ENCODE data around the gene CRTC1.

Gene CRTC1

DNA sequence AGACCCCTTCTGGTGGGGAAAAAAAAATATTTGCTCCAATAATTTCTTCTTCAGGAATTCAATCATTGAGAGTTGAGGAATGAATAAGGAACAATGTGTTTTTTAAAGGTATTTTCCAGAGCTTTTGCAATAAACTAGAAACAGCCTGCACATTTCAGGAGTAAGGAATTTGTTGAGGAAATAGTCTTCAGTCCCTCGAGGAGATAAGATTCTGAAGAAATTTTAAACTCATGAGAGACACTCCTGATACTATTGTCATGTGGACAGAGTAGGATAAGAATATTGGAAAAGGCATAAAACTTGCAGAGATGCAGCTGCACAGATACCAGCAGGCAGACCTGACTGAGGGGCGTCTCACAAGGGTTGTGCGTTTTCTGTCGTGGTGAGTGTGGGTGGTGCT lies 71.0 kb downstream of the CRTC1 start:
- DNase-seq, result no peak

- DNase-seq, result no peak
Measured at GRCh38 chr19:18756896-18757295, 73.4 kb downstream of the CRTC1 start.

DNA sequence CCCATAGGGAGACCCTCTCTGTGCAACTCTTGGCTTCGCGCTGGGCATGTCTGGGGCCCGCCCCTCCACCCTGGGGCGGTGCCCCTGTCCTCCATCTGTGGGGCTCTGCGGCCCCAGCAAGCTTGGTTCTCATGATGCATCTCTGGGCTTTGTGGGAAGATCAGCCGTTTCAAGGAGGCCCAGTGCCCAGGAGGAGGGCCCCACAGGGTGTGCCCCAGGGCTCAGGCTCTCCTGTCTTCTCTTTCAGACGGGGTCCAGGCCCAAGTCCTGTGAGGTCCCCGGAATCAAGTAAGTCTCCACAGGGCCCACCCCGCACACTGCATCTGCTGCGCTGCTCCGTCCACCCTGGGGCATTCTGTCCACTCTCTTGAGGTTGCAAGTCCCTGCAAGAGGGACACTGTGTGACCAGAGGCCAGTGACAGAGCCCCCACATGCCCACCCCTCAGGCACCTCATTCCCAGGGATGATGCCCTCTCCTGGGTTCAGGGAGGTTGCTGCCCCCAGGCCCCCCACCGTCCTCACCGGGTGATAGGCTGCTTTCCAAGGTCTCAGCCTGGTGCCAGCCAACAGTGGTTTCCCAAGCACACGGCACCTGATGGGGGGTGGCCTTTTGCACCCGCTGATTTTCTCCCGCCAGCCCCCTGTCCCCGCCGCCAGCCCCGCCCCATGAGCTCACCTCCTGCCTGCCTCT lies 76.0 kb downstream of the CRTC1 start:
- DNase-seq, result no peak

- no peak for DNase-seq
Measured at GRCh38 chr19:18759995-18760426, 76.5 kb downstream of the CRTC1 start.

- no peak for DNase-seq
Measured at GRCh38 chr19:18760440-18761383, 77.2 kb downstream of the CRTC1 start.

DNA sequence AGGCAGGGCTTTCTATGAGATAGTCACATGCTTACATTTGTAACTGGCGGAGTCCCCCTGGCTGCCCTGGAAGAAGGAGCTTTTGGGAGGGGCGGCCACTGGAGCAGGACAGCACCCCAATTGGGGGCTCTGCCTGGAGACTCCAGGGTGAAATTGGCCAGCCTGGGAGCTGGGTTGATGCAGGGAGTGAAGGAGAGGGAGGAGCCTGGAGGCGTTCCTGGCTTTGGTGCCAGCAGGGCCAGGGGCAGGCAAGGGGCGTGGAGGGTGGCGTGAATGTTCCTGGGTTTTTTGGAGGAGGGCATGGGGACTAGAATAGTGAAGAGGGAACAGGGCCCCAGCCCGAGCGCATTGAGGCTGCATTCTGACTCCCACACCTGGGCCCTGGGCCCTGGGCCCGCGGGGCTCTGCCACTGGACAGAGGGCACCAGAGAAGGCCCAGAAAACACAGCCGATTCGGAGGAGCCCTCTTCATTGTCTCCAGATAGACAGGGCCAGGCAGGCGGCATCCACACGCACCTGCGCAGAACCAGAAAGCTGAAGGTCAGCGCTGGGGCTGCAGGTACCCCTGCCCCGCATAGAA lies 78.1 kb downstream of the CRTC1 start:
- DNase-seq, result no peak

DNA sequence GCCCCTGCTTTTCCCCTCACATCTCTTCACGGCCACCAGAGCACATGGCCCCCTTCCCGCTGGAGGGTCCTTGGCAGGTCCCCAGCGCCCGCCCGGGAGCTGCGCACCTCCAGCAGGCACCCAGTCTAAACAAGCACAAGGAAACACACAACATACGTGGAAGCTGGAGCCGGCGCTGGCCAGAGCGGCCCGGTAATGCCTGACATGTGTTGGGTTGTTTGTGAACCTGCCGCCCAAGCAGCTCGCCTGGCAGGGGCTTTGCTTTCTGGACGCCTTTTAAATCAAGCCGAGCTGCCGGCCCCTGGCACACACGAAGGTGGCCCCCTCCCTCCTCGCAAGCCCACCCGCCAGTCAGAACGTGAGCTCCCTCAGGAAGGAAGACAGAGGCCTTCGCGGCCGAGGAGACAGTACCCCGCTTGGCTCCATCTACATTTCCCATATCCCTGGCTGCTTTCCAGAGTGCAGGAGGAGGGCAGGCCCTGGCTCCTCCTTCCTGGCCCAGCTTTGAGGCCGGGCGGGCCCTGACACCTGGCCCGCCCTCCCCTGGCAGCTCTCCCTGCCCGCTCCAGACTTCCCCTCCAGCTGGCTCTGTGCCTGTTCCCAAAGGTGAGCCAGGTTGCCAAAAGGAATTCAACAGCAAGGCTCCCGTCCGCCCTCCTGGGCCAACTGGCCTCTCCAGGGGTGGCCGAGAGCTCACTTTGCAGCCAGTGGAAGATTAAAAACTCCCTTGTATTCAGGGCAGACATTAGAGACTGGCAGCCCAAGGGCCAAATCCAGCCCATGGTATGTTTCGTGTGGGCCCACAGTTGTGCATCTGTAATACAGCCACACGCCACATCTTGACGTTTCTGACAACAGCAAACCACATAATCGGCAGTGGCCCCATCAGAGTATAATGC lies 78.9 kb downstream of the CRTC1 start:
- no peak for DNase-seq

- DNase-seq, result no peak
Measured at GRCh38 chr19:18763674-18764590, 80.5 kb downstream of the CRTC1 start.

DNA sequence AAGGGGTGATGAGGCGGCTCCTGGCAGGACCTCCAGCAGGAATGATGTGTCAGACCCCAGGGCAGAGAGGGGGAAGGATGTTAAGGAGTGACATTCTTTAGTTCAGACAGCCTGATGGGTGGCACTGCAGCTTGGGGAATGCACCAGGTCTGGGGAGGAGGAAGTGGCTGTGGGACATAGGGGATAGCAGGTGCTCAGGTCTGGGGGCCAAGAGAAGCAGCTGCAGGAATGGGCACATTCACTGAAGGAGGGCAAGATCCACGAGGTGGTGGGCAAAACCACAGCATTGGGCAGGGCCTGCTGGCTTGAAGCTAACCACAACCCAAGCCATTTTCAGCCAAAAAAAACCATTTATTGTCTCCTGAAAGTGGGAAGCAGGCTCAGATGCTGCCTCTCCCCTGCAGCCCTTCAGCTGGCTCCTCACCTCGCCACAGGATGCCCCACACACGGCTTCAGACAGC lies 81.1 kb downstream of the CRTC1 start:
- no peak for DNase-seq

DNA sequence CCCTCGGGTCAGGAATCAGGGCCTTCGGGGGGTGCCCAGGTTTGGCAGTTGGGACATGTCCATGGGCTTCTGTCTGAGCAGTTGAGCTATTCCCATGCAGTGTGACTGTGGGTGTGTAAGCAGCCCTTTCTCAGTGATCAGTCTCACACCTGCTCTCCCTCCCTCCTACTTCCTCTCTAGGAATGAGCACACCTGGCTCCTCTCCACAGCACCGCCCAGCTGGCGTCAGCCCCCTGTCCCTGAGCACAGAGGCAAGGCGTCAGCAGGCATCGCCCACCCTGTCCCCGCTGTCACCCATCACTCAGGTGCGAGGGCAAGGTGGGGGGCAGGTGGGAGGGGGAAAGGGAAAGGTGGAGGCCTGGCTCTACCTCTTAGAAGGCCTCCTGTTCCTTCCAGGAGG lies 81.7 kb downstream of the CRTC1 start:
- no peak for DNase-seq

DNA sequence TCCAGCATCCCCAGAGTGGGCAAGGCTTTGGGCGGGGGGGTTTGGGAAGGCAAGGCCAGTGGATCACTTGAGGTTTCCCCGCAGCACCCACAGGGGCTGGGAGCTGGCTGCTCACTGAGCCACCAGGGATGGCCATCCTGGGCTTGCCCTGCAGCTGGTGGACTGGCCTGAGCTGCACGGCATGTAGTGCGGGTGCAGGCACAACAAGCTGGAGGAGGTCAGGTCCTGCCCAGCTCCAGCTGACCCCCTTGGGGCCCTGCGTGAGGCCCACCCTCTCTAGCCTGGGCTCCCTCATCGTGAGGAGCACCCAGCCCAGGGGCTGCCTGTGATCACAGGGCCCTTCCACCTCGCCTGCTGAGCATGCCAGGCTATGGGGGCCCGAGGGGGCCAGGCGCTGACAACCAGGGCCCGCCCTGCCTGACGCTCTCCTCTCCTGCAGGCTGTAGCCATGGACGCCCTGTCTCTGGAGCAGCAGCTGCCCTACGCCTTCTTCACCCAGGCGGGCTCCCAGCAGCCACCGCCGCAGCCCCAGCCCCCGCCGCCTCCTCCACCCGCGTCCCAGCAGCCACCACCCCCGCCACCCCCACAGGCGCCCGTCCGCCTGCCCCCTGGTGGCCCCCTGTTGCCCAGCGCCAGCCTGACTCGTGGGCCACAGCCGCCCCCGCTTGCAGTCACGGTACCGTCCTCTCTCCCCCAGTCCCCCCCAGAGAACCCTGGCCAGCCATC lies 84.7 kb downstream of the CRTC1 start:
- DNase-seq, result no peak

GRCh38 chr19:18768997-18769891 lies 85.8 kb downstream of the CRTC1 start:
- no peak for DNase-seq

GRCh38 chr19:18769989-18770528 lies 86.6 kb downstream of the CRTC1 start:
- DNase-seq, result no peak

- DNase-seq, result no peak
Measured at GRCh38 chr19:18770663-18771327, 87.3 kb downstream of the CRTC1 start.

DNA sequence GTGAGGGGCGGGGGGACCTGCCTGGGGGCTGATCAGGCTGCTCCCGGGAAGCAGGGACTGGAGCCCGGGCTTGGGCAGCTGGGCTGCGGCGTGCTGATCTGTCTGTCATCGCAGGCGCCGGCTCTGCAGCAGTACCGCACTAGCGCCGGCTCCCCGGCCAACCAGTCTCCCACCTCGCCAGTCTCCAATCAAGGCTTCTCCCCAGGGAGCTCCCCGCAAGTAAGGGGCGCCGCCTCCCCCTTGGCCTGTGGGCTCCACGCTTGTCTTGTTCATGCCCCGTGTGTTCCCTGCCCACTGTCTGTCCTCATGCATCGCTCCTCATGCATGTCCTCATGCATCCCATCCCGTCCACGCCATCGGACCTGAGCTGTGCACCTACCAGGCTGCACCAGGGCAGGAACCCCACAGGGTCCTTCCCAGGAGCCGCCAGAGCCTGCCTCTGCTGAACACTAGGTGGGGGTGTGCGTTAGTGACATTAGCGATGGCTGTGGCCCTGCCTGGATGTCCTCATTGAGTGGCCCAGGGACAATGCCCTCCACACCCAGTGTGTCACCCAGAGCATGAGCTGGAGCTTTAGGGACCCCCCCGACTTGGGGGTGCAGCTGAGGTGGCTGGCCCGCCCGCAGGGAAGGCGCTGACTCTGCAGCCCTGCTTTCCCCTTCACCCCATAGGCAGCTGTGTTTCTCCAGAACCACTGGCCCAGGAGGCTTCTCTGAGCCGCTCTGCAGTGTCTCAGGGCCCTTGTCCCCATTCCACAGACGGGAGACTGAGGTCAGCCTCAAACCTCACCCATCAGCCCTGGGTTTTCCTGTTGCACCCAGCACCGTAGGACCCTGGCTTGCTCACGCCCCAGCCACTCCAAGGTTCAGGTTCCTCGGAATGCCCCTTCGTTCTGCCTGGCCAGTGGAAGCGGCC lies 88.1 kb downstream of the CRTC1 start:
- no peak for DNase-seq

- DNase-seq, result no peak
Measured at GRCh38 chr19:18772620-18773587, 89.4 kb downstream of the CRTC1 start.

Measured in stimulated activated CD4-positive, alpha-beta T cell treated with anti-CD3 and anti-CD28 coated beads, Interleukin-2, amount 100 ng/mL, for 48 hours (primary cell).